ENCODE data around the gene NAPG. TPM values are rescaled to one million over a fixed set of nuclear protein-coding genes. Genes with fewer than 3 reads are reported as not detected.

NAPG gene
- total and polyA plus RNA-seq, 2 donors (not counting 3 experiments of a cell fraction or from before 2014, with no cell fraction given): 10.8 to 34.1 TPM

GRCh38 chr18:10477121-10477862 is 48.5 kb upstream of the NAPG start:
- Histone ChIP-seq H4K20me1 (replicated peaks; ENCODE audit: control insufficient read depth, extremely low read depth, insufficient read depth, low read length) (no peaks in the 10 kb centered on the region), H3K36me3 (ENCODE audit: control insufficient read depth in 2 of 2, extremely low read depth in 1 of 2, insufficient read depth in 2 of 2, low read length in 2 of 2) (no peaks in the 10 kb centered on the region), H3K27ac (ENCODE audit: insufficient read depth, low read depth, low read length) (no peak overlapping the region), H3K4me2 (ENCODE audit: insufficient read depth, low read length) (no peak overlapping the region), H3K9me3 (replicated peaks; ENCODE audit: control insufficient read depth, insufficient read depth, low read length) (no peaks in the 10 kb centered on the region), H2AFZ (ENCODE audit: low read depth, low read length) (no peak overlapping the region), H3K79me2 (ENCODE audit: control insufficient read depth, insufficient read depth, low read length) (no peaks in the 10 kb centered on the region), H3K9ac (replicated peaks; ENCODE audit: extremely low read depth, insufficient read depth, low read length) (no peak overlapping the region), H3K4me3 (replicated peaks in 1 of 3; ENCODE audit: insufficient read depth in 1 of 3, low read depth in 1 of 3, low read length in 3 of 3) (no peak overlapping the region), H3K4me1 (ENCODE audit: control insufficient read depth, extremely low read depth, insufficient read depth, low read length) (no peaks in the 10 kb centered on the region), H3K27me3 (ENCODE audit: control insufficient read depth in 2 of 2, insufficient read depth in 2 of 2, low read length in 2 of 2) (peaks cover 0 to 2% of the 10 kb centered on the region in 2 experiments), H3K9me1 (replicated peaks; ENCODE audit: control insufficient read depth, extremely low read depth, insufficient read depth, low read length) (no peaks in the 10 kb centered on the region)
- ChIA-PET POLR2A (no interaction called here), CTCF (no interaction called here)
- DNase-seq (ENCODE audit: low read depth, low spot score) (no peak), FAIRE-seq (no peak)
- TF ChIP-seq POLR2AphosphoS5 (IDR thresholded peaks at IDR 0.05; ENCODE audit: insufficient read depth, low read depth, low read length) (no peak), GATA2 (IDR thresholded peaks at IDR 0.05; ENCODE audit: insufficient read depth, insufficient read length, low read depth, low read length) (no peak), MYC (IDR thresholded peaks at IDR 0.05; ENCODE audit: low read depth, low read length) (no peak), FOS (IDR thresholded peaks at IDR 0.05; ENCODE audit: borderline replicate concordance, insufficient read depth, low read length) (no peak)
- no TSS peak for BruUV-seq (replicated peaks)
- intact Hi-C loops (cut with micrococcal nuclease) (no loop called here), dilution Hi-C loops (cut with MboI; ENCODE audit: extremely low pct_ligation_motif_present, low sequenced_read_pairs) (no loop called here)

GRCh38 chr18:10477863-10478260 is 48.0 kb upstream of the NAPG start:
- no peaks in the 10 kb centered on the region for H3K9me1 ChIP-seq (replicated peaks; ENCODE audit: control insufficient read depth, extremely low read depth, insufficient read depth, low read length)
- H4K20me1 ChIP-seq (replicated peaks; ENCODE audit: control insufficient read depth, extremely low read depth, insufficient read depth, low read length): no peaks in the 10 kb centered on the region
- intact Hi-C loops (cut with micrococcal nuclease): no loop called here
- no peak overlapping the region for H2AFZ ChIP-seq (ENCODE audit: low read depth, low read length)
- no peaks in the 10 kb centered on the region for H3K36me3 ChIP-seq (ENCODE audit: control insufficient read depth in 2 of 2, extremely low read depth in 1 of 2, insufficient read depth in 2 of 2, low read length in 2 of 2)
- DNase-seq (ENCODE audit: low read depth, low spot score): no peak
- BruUV-seq (replicated peaks): no TSS peak
- POLR2A ChIA-PET: no interaction called here
- FAIRE-seq: no peak
- no peaks in the 10 kb centered on the region for H3K79me2 ChIP-seq (ENCODE audit: control insufficient read depth, insufficient read depth, low read length)
- no peak overlapping the region for H3K4me3 ChIP-seq (replicated peaks in 1 of 3; ENCODE audit: insufficient read depth in 1 of 3, low read depth in 1 of 3, low read length in 3 of 3)
- no peaks in the 10 kb centered on the region for H3K4me1 ChIP-seq (ENCODE audit: control insufficient read depth, extremely low read depth, insufficient read depth, low read length)
- no peak overlapping the region for H3K27ac ChIP-seq (ENCODE audit: insufficient read depth, low read depth, low read length)
- H3K4me2 ChIP-seq (ENCODE audit: insufficient read depth, low read length): no peak overlapping the region
- H3K9me3 ChIP-seq (replicated peaks; ENCODE audit: control insufficient read depth, insufficient read depth, low read length): no peaks in the 10 kb centered on the region
- H3K9ac ChIP-seq (replicated peaks; ENCODE audit: extremely low read depth, insufficient read depth, low read length): no peak overlapping the region
- peaks cover 0 to 2% of the 10 kb centered on the region in 2 experiments for H3K27me3 ChIP-seq (ENCODE audit: control insufficient read depth in 2 of 2, insufficient read depth in 2 of 2, low read length in 2 of 2)
- dilution Hi-C loops (cut with MboI; ENCODE audit: extremely low pct_ligation_motif_present, low sequenced_read_pairs): no loop called here
- CTCF ChIA-PET: no interaction called here
- no peak for TF ChIP-seq MYC (IDR thresholded peaks at IDR 0.05; ENCODE audit: low read depth, low read length)
- no peak for TF ChIP-seq EZH2 (IDR thresholded peaks at IDR 0.05; ENCODE audit: borderline replicate concordance, low read depth, low read length, severe bottlenecking)
- no peak for TF ChIP-seq FOS (IDR thresholded peaks at IDR 0.05; ENCODE audit: borderline replicate concordance, insufficient read depth, low read length)
- TF ChIP-seq JUN (IDR thresholded peaks at IDR 0.05; ENCODE audit: borderline replicate concordance, insufficient read depth, insufficient read length, low read depth): no peak
- no peak for TF ChIP-seq POLR2A (IDR thresholded peaks at IDR 0.05; ENCODE audit: low read depth, low read length)
- TF ChIP-seq GATA2 (IDR thresholded peaks at IDR 0.05; ENCODE audit: insufficient read depth, insufficient read length, low read depth, low read length): no peak
- TF ChIP-seq POLR2AphosphoS5 (IDR thresholded peaks at IDR 0.05; ENCODE audit: insufficient read depth, low read depth, low read length): no peak
- no peak for TF ChIP-seq CTCF (IDR thresholded peaks at IDR 0.05; ENCODE audit: extremely low read depth in 1 of 2, insufficient read depth in 1 of 2, low read depth in 1 of 2, low read length in 2 of 2)
- TF ChIP-seq MAX (IDR thresholded peaks at IDR 0.05; ENCODE audit: insufficient read depth, insufficient read length): no peak
